WERI-Rb-1 (cell line): ENCODE results near the gene ANK2.

ENCODE experiments used
- DNase-seq: peaks from one replicate; pipeline ENCODE4 v3.0.0-alpha.2; 2020
- H3K27ac ChIP-seq: fragments of 250-450 bp; sonication (Bioruptor Pico); 2 replicates; pipeline ENCODE4 v1.5.1; 2020; ENCODE audit warnings: mild to moderate bottlenecking, moderate library complexity
- H3K27me3 ChIP-seq: fragments of 250-450 bp; sonication (Bioruptor Pico); 2 replicates; pipeline ENCODE4 v1.5.1; 2021; ENCODE audit warnings: mild to moderate bottlenecking, low read depth, moderate library complexity; ENCODE audit not compliant: insufficient read depth, severe bottlenecking
- H3K36me3 ChIP-seq: fragments of 250-450 bp; sonication (Bioruptor Pico); 2 replicates; pipeline ENCODE4 v1.5.1; 2020; ENCODE audit warnings: mild to moderate bottlenecking, moderate library complexity
- H3K4me3 ChIP-seq: 2 replicates; pipeline ENCODE4 v1.5.1; 2011; ENCODE audit warnings: low read depth, mild to moderate bottlenecking, control low read depth, low read length
- H3K9me3 ChIP-seq: fragments of 250-450 bp; sonication (Bioruptor Pico); 2 replicates; pipeline ENCODE4 v1.5.1; 2021; ENCODE audit warnings: mild to moderate bottlenecking, moderate library complexity; ENCODE audit not compliant: severe bottlenecking
- CTCF ChIP-seq: IDR thresholded peaks from 2 replicates; pipeline ENCODE4 v1.5.1; 2011; ENCODE audit warnings: low read depth, mild to moderate bottlenecking, control low read depth, inconsistent platforms, low read length

ANK2 gene

GRCh38 chr4:113051361-113051760 lies 1.9 kb downstream of the ANK2 start:
- Histone ChIP-seq H3K27ac (no peak overlapping the region), H3K4me3 (no peak overlapping the region), H3K27me3 (no peaks in the 10 kb centered on the region), H3K9me3 (no peaks in the 10 kb centered on the region), H3K36me3 (no peaks in the 10 kb centered on the region)
- TF ChIP-seq CTCF: no peak
- DNase-seq: no peak

- H3K4me3 ChIP-seq: no peak overlapping the region
- DNase-seq: no peak
- H3K27ac ChIP-seq: no peak overlapping the region
- no peaks in the 10 kb centered on the region for H3K36me3 ChIP-seq
- no peak for TF ChIP-seq CTCF
- H3K27me3 ChIP-seq: no peaks in the 10 kb centered on the region
- no peaks in the 10 kb centered on the region for H3K9me3 ChIP-seq
Measured at GRCh38 chr4:113052379-113052951, 3.0 kb downstream of the ANK2 start.

- H3K4me3 ChIP-seq: no peak overlapping the region
- no peaks in the 10 kb centered on the region for H3K27me3 ChIP-seq
- TF ChIP-seq CTCF: no peak
- H3K27ac ChIP-seq: no peak overlapping the region
- no peaks in the 10 kb centered on the region for H3K9me3 ChIP-seq
- DNase-seq: no peak
- no peaks in the 10 kb centered on the region for H3K36me3 ChIP-seq
Measured at GRCh38 chr4:113053883-113054282, 4.4 kb downstream of the ANK2 start.

GRCh38 chr4:113056318-113056717 lies 6.9 kb downstream of the ANK2 start:
- Histone ChIP-seq H3K9me3 (no peaks in the 10 kb centered on the region), H3K4me3 (no peak overlapping the region), H3K27me3 (no peaks in the 10 kb centered on the region), H3K36me3 (no peaks in the 10 kb centered on the region), H3K27ac (no peak overlapping the region)
- no peak for DNase-seq
- no peak for TF ChIP-seq CTCF

- Histone ChIP-seq H3K36me3 (no peaks in the 10 kb centered on the region), H3K27ac (no peak overlapping the region), H3K27me3 (no peaks in the 10 kb centered on the region), H3K9me3 (no peaks in the 10 kb centered on the region), H3K4me3 (no peak overlapping the region)
- TF ChIP-seq CTCF: no peak
- DNase-seq: no peak
Measured at GRCh38 chr4:113057891-113058290, 8.4 kb downstream of the ANK2 start.
